GM23338 (cell line): Measurements from ENCODE around the gene SCG3. TPM values are rescaled to one million over a fixed set of nuclear protein-coding genes. Genes with fewer than 3 reads are reported as not detected.

Experiments used
- ATAC-seq: fragments of 200-7000 bp; cut with Tn5 transposase; 3 replicates; pipeline ENCODE4 v1.9.1; 2020
- DNase-seq: peaks from one replicate; pipeline ENCODE4 v3.0.0-alpha.2; 2015; ENCODE audit warnings: low spot score
- H2AFZ ChIP-seq: fragments of 200-600 bp; sonication (generic); 2 replicates; pipeline ENCODE4 v1.8.0; 2016; ENCODE audit warnings: antibody characterized with exemption, mild to moderate bottlenecking, moderate library complexity
- H3F3A ChIP-seq: fragments of 200-600 bp; sonication (generic); replicated peaks from 2 replicates; pipeline ENCODE4 v1.8.0; 2017; ENCODE audit warnings: antibody characterized with exemption, mixed run types, low read depth
- H3K27ac ChIP-seq: fragments of 200-600 bp; sonication (generic); 2 replicates; pipeline ENCODE4 v1.6.1; 2016; ENCODE audit warnings: low read depth
- H3K27me3 ChIP-seq: fragments of 200-600 bp; sonication (generic); 2 replicates; pipeline ENCODE4 v1.8.0; 2016; ENCODE audit warnings: mild to moderate bottlenecking, mixed run types, moderate library complexity; ENCODE audit not compliant: insufficient read depth
- H3K36me3 ChIP-seq: fragments of 200-600 bp; sonication (generic); 2 replicates; pipeline ENCODE4 v1.8.0; 2016; ENCODE audit warnings: mild to moderate bottlenecking; ENCODE audit not compliant: insufficient read depth
- H3K4me1 ChIP-seq: fragments of 200-600 bp; sonication (generic); 2 replicates; pipeline ENCODE4 v1.8.0; 2016; ENCODE audit warnings: mild to moderate bottlenecking, moderate library complexity; ENCODE audit not compliant: insufficient read depth
- H3K4me2 ChIP-seq: fragments of 200-600 bp; sonication (generic); 2 replicates; pipeline ENCODE4 v1.7.1; 2017; ENCODE audit warnings: mixed run types
- H3K4me3 ChIP-seq: fragments of 200-600 bp; sonication (generic); 2 replicates; pipeline ENCODE4 v1.6.1; 2016; ENCODE audit warnings: mixed run types
- H3K79me2 ChIP-seq: fragments of 200-600 bp; sonication (generic); replicated peaks from 2 replicates; pipeline ENCODE4 v1.8.0; 2017; ENCODE audit warnings: mild to moderate bottlenecking; ENCODE audit not compliant: insufficient read depth
- H3K9me2 ChIP-seq: fragments of 200-600 bp; sonication (generic); 2 replicates; pipeline ENCODE4 v1.8.0; 2017; ENCODE audit not compliant: insufficient read depth
- H4K20me1 ChIP-seq: fragments of 200-600 bp; sonication (generic); replicated peaks from 2 replicates; pipeline ENCODE4 v1.8.0; 2017; ENCODE audit warnings: mild to moderate bottlenecking; ENCODE audit not compliant: insufficient read depth
- H3K27ac Mint-ChIP-seq: 2 replicates; pipeline ENCODE4 v1.8.0; 2020; ENCODE audit warnings: inconsistent platforms, mild to moderate bottlenecking, moderate library complexity, mixed read lengths
- H3K27me3 Mint-ChIP-seq: 3 replicates; pipeline ENCODE4 v1.8.0; 2022; ENCODE audit warnings: low read depth, mild to moderate bottlenecking, moderate library complexity, mixed read lengths, inconsistent platforms; ENCODE audit not compliant: insufficient read depth, poor library complexity
- H3K36me3 Mint-ChIP-seq: 3 replicates; pipeline ENCODE4 v1.8.0; 2021; ENCODE audit warnings: low read depth, mild to moderate bottlenecking, inconsistent platforms, moderate library complexity, mixed read lengths
- H3K4me1 Mint-ChIP-seq: 3 replicates; pipeline ENCODE4 v1.8.0; 2020; ENCODE audit warnings: mild to moderate bottlenecking, inconsistent platforms, mixed read lengths
- H3K4me3 Mint-ChIP-seq: 3 replicates; pipeline ENCODE4 v1.8.0; 2021; ENCODE audit warnings: moderate library complexity, mild to moderate bottlenecking, inconsistent platforms, mixed read lengths
- H3K9me3 Mint-ChIP-seq: 3 replicates; pipeline ENCODE4 v1.8.0; 2020; ENCODE audit warnings: moderate library complexity, mild to moderate bottlenecking, inconsistent platforms, mixed read lengths
- CREB1 ChIP-seq: fragments of 250-450 bp; sonication (Bioruptor Pico); IDR thresholded peaks from 2 replicates; pipeline ENCODE4 v1.5.0; 2020; ENCODE audit warnings: low read depth, mild to moderate bottlenecking, moderate library complexity
- ETS1 ChIP-seq: IDR thresholded peaks from 2 replicates; pipeline ENCODE4 v1.6.1; 2016; ENCODE audit warnings: antibody characterized with exemption
- EZH2 ChIP-seq: fragments of 200-600 bp; sonication (generic); IDR thresholded peaks from one replicate; pipeline ENCODE4 v1.8.0; 2017; ENCODE audit warnings: antibody characterized with exemption, mild to moderate bottlenecking, low read depth; ENCODE audit not compliant: unreplicated experiment
- EZH2phosphoT487 ChIP-seq: fragments of 200-600 bp; sonication (generic); IDR thresholded peaks from one replicate; pipeline ENCODE4 v1.8.1; 2018; ENCODE audit warnings: antibody characterized with exemption; ENCODE audit not compliant: unreplicated experiment
- JUNB ChIP-seq: IDR thresholded peaks from one replicate; pipeline ENCODE4 v1.6.1; 2016; ENCODE audit warnings: antibody characterized with exemption; ENCODE audit not compliant: unreplicated experiment
- NANOG ChIP-seq: IDR thresholded peaks from 2 replicates; pipeline ENCODE4 v1.6.1; 2016; ENCODE audit warnings: antibody characterized with exemption, borderline replicate concordance
- POLR2AphosphoS5 ChIP-seq: IDR thresholded peaks from 2 replicates; pipeline ENCODE4 v1.6.1; 2016; ENCODE audit warnings: antibody characterized with exemption, low read depth
- REST ChIP-seq: IDR thresholded peaks from one replicate; pipeline ENCODE4 v1.6.1; 2018; ENCODE audit warnings: antibody characterized with exemption; ENCODE audit not compliant: unreplicated experiment
- STAT1 ChIP-seq: IDR thresholded peaks from one replicate; pipeline ENCODE4 v1.6.1; 2016; ENCODE audit warnings: antibody characterized with exemption; ENCODE audit not compliant: unreplicated experiment
- ZNF114 ChIP-seq: fragments of 250-450 bp; sonication (Bioruptor Pico); IDR thresholded peaks from 2 replicates; pipeline ENCODE4 v1.5.0; 2020; ENCODE audit warnings: mild to moderate bottlenecking, moderate library complexity
- ZNF331 ChIP-seq: fragments of 250-450 bp; sonication (Bioruptor Pico); IDR thresholded peaks from 2 replicates; pipeline ENCODE4 v1.5.0; 2020; ENCODE audit warnings: low read depth, mild to moderate bottlenecking, moderate library complexity
- polyA plus RNA-seq: library from polyadenylated mRNA; unstranded; fragments of >200 nt; fragmentation: Nextera tagmentation; extraction: Ambion mirVana; gene quantifications from 2 replicates; pipeline ENCODE4 v1.2.1, GENCODE V29; 2016
- total RNA-seq: library from RNA; depleted of rRNA; stranded (reverse); fragments of >200 nt; shearing (Covaris generic); gene quantifications from 2 replicates; pipeline ENCODE4 v1.2.3, GENCODE V29; 2014
- TF ChIP-seq, protein P1 (sequence below): fragments of 250-450 bp; sonication (Bioruptor Pico); IDR thresholded peaks from 2 replicates; pipeline ENCODE4 v1.5.0; 2020; ENCODE audit warnings: mild to moderate bottlenecking, moderate library complexity
- TF ChIP-seq, protein P2 (sequence below), 2 experiments: fragments of 200-600 bp in 1 of 2; sonication (generic) in 1 of 2; conservative IDR thresholded peaks; 2 replicates each; pipeline versions ENCODE4 v1.5.1 to v1.6.1; 2016 to 2017; ENCODE audit warnings: antibody characterized with exemption in 2 of 2, low read depth in 2 of 2, mild to moderate bottlenecking in 2 of 2, moderate library complexity in 1 of 2

The SCG3 gene
- total and polyA plus RNA-seq, 2 experiments from 2014 or later = 44.2 to 99.5 TPM

- TF ChIP-seq ETS1 (no peak), STAT1 (no peak), ZNF114 (no peak), EZH2 (no peak), REST (no peak), POLR2AphosphoS5 (no peak), ZNF331 (CRISPR knock-in tag) (no peak), CREB1 (CRISPR knock-in tag) (no peak), EZH2phosphoT487 (no peak), JUNB (no peak), NANOG (no peak)
- TF ChIP-seq, protein P1, sequence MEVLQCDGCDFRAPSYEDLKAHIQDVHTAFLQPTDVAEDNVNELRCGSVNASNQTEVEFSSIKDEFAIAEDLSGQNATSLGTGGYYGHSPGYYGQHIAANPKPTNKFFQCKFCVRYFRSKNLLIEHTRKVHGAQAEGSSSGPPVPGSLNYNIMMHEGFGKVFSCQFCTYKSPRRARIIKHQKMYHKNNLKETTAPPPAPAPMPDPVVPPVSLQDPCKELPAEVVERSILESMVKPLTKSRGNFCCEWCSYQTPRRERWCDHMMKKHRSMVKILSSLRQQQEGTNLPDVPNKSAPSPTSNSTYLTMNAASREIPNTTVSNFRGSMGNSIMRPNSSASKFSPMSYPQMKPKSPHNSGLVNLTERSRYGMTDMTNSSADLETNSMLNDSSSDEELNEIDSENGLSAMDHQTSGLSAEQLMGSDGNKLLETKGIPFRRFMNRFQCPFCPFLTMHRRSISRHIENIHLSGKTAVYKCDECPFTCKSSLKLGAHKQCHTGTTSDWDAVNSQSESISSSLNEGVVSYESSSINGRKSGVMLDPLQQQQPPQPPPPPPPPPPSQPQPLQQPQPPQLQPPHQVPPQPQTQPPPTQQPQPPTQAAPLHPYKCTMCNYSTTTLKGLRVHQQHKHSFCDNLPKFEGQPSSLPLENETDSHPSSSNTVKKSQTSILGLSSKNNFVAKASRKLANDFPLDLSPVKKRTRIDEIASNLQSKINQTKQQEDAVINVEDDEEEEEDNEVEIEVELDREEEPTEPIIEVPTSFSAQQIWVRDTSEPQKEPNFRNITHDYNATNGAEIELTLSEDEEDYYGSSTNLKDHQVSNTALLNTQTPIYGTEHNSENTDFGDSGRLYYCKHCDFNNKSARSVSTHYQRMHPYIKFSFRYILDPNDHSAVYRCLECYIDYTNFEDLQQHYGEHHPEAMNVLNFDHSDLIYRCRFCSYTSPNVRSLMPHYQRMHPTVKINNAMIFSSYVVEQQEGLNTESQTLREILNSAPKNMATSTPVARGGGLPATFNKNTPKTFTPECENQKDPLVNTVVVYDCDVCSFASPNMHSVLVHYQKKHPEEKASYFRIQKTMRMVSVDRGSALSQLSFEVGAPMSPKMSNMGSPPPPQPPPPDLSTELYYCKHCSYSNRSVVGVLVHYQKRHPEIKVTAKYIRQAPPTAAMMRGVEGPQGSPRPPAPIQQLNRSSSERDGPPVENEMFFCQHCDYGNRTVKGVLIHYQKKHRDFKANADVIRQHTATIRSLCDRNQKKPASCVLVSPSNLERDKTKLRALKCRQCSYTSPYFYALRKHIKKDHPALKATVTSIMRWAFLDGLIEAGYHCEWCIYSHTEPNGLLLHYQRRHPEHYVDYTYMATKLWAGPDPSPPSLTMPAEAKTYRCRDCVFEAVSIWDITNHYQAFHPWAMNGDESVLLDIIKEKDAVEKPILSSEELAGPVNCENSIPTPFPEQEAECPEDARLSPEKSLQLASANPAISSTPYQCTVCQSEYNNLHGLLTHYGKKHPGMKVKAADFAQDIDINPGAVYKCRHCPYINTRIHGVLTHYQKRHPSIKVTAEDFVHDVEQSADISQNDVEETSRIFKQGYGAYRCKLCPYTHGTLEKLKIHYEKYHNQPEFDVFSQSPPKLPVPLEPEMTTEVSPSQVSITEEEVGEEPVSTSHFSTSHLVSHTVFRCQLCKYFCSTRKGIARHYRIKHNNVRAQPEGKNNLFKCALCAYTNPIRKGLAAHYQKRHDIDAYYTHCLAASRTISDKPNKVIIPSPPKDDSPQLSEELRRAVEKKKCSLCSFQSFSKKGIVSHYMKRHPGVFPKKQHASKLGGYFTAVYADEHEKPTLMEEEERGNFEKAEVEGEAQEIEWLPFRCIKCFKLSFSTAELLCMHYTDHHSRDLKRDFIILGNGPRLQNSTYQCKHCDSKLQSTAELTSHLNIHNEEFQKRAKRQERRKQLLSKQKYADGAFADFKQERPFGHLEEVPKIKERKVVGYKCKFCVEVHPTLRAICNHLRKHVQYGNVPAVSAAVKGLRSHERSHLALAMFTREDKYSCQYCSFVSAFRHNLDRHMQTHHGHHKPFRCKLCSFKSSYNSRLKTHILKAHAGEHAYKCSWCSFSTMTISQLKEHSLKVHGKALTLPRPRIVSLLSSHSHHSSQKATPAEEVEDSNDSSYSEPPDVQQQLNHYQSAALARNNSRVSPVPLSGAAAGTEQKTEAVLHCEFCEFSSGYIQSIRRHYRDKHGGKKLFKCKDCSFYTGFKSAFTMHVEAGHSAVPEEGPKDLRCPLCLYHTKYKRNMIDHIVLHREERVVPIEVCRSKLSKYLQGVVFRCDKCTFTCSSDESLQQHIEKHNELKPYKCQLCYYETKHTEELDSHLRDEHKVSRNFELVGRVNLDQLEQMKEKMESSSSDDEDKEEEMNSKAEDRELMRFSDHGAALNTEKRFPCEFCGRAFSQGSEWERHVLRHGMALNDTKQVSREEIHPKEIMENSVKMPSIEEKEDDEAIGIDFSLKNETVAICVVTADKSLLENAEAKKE (CRISPR knock-in tag) = no peak
- TF ChIP-seq, protein P2, sequence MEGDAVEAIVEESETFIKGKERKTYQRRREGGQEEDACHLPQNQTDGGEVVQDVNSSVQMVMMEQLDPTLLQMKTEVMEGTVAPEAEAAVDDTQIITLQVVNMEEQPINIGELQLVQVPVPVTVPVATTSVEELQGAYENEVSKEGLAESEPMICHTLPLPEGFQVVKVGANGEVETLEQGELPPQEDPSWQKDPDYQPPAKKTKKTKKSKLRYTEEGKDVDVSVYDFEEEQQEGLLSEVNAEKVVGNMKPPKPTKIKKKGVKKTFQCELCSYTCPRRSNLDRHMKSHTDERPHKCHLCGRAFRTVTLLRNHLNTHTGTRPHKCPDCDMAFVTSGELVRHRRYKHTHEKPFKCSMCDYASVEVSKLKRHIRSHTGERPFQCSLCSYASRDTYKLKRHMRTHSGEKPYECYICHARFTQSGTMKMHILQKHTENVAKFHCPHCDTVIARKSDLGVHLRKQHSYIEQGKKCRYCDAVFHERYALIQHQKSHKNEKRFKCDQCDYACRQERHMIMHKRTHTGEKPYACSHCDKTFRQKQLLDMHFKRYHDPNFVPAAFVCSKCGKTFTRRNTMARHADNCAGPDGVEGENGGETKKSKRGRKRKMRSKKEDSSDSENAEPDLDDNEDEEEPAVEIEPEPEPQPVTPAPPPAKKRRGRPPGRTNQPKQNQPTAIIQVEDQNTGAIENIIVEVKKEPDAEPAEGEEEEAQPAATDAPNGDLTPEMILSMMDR (conservative IDR thresholded peaks at IDR 0.05; ENCODE audit: low read depth in 2 of 2) = no peak
- Histone ChIP-seq H3K9me2 (no peaks in the 10 kb centered on the region), H3K4me3 (no peak overlapping the region), H3F3A (no peaks in the 10 kb centered on the region), H2AFZ (no peak overlapping the region), H3K79me2 (no peaks in the 10 kb centered on the region), H3K27ac (no peak overlapping the region), H3K36me3 (no peaks in the 10 kb centered on the region), H3K4me1 (peaks cover 7% of the 10 kb centered on the region; the same call in 1 of the 2 replicates), H4K20me1 (no peaks in the 10 kb centered on the region), H3K27me3 (no peaks in the 10 kb centered on the region), H3K4me2 (no peak overlapping the region)
- Mint-ChIP-seq H3K27ac (no peak overlapping the region), H3K9me3 (no peaks in the 10 kb centered on the region), H3K4me1 (peaks cover 19% of the 10 kb centered on the region), H3K36me3 (peaks cover 20% of the 10 kb centered on the region), H3K4me3 (no peak overlapping the region), H3K27me3 (no peaks in the 10 kb centered on the region)
- no peak for ATAC-seq
- no peak for DNase-seq
Measured at GRCh38 chr15:51720201-51720995, 39.1 kb downstream of the SCG3 start.
